Measurements from ENCODE around the gene SLC6A12. TPM values are rescaled to one million over a fixed set of nuclear protein-coding genes. Genes with fewer than 3 reads are reported as not detected.

The SLC6A12 gene
- total RNA-seq, 1 donor, result not detected

GRCh38 chr12:242496-242895 is 28.5 kb upstream of the SLC6A12 start:
- DNase-seq (ENCODE audit: low read depth), result no peak
- TF ChIP-seq CTCF (IDR thresholded peaks at IDR 0.05; ENCODE audit: insufficient read depth, low read length), result no peak
- no peak overlapping the region for H3K4me3 ChIP-seq (ENCODE audit: low read depth, low read length)

- H3K4me3 ChIP-seq (ENCODE audit: low read depth, low read length), result no peak overlapping the region
- no peak for DNase-seq (ENCODE audit: low read depth)
- no peak for TF ChIP-seq CTCF (IDR thresholded peaks at IDR 0.05; ENCODE audit: insufficient read depth, low read length)
Measured at GRCh38 chr12:241266-241665, 27.3 kb upstream of the SLC6A12 start.

GRCh38 chr12:240566-240965 is 26.6 kb upstream of the SLC6A12 start:
- DNase-seq (ENCODE audit: low read depth), result no peak
- H3K4me3 ChIP-seq (ENCODE audit: low read depth, low read length), result no peak overlapping the region
- no peak for TF ChIP-seq CTCF (IDR thresholded peaks at IDR 0.05; ENCODE audit: insufficient read depth, low read length)

GRCh38 chr12:238736-239398 is 24.9 kb upstream of the SLC6A12 start:
- H3K4me3 ChIP-seq (ENCODE audit: low read depth, low read length), result no peak overlapping the region
- DNase-seq (ENCODE audit: low read depth), result no peak
- no peak for TF ChIP-seq CTCF (IDR thresholded peaks at IDR 0.05; ENCODE audit: insufficient read depth, low read length)

GRCh38 chr12:238116-238515 is 24.2 kb upstream of the SLC6A12 start:
- no peak overlapping the region for H3K4me3 ChIP-seq (ENCODE audit: low read depth, low read length)
- TF ChIP-seq CTCF (IDR thresholded peaks at IDR 0.05; ENCODE audit: insufficient read depth, low read length), result no peak
- DNase-seq (ENCODE audit: low read depth), result no peak

GRCh38 chr12:237026-237815 is 23.3 kb upstream of the SLC6A12 start:
- no peak for TF ChIP-seq CTCF (IDR thresholded peaks at IDR 0.05; ENCODE audit: insufficient read depth, low read length)
- no peak for DNase-seq (ENCODE audit: low read depth)

More at GRCh38 chr12:237026-237815, 23.3 kb upstream of the SLC6A12 start:
- no peak overlapping the region for H3K4me3 ChIP-seq (ENCODE audit: low read depth, low read length)
